SH-SY5Y (cell line): ENCODE results near the gene PTPRT.

Experiments used
- GATA2 ChIP-seq: IDR thresholded peaks from 2 replicates; pipeline ENCODE4 v1.6.1; 2011; ENCODE audit warnings: mild to moderate bottlenecking, low read depth, low read length
- GATA3 ChIP-seq: IDR thresholded peaks from 2 replicates; pipeline ENCODE4 v1.6.1; 2011; ENCODE audit warnings: low read depth, mild to moderate bottlenecking, low read length, moderate library complexity

DNA sequence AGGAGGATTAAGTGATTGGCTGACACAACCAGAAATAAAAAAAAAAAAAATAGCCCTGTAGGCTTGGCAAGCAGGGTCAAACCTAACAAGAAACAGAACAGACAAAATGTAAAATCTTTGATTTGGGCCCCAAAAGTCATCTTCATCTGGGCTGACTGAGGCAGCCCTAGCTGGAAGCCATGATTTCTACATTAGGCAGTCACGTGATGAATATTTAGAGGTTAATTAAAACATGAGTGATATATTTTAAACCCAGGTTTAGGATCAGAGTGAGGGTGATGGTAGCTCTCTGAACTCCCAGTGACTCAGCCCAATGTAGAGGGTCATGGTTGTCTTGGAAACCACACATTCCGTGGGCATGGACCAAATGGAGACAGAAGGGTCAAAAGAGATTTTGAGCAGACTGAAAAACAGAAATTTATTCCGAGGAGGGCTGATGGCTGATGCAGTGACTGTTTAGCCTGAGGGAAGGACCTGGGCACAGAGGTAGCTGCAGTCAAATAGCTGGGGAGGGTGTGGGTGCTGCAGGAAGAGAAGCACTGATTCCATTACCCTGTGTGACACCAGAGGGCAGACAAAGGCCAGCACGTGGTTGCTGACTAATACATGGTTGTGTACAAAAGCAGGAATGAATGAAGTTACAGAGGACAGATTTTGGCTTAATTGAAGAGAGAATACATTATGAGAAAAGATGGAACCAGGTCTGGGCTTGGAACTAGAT lies 998.4 kb downstream of the PTPRT start:
- no peak for TF ChIP-seq GATA2
- no peak for TF ChIP-seq GATA3
